ENCODE results near the gene BANP.

BANP gene

DNA sequence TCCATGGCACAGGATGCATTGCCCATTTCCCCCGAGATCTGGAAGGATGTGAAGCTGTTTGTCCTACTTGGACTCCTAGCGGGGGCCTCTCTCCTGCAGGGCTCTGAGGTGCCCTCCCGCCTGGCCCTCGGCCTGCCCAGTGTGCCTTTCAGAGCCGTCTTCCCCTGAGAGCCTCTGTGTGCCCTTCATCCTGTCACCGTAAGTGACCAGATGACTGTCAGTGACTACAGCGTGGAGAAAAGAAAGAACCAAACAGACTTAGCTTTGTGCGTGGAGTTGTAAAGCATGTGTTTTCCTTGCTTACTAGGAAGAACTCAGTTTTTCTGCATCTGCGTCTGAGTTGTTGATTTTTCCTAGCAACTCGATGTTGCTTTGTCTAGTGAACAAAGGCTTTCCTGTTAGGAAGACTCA, 56.1 kb downstream of the BANP start:
- no peaks in the 10 kb centered on the region for H3K27me3 ChIP-seq (ENCODE audit: control insufficient read depth, insufficient read depth, low read length)
- H3K9me3 ChIP-seq (ENCODE audit: control insufficient read depth, low read depth, low read length) = no peaks in the 10 kb centered on the region
- H3K27ac ChIP-seq (ENCODE audit: low read length) = no peak overlapping the region
- H3K4me3 ChIP-seq (ENCODE audit: low read length) = no peak overlapping the region
- H3K9ac ChIP-seq (ENCODE audit: low read length) = no peak overlapping the region
- H3K36me3 ChIP-seq (ENCODE audit: control insufficient read depth, low read depth, low read length) = peaks cover 11% of the 10 kb centered on the region
- H3K4me1 ChIP-seq (ENCODE audit: control insufficient read depth, low read depth, low read length) = peaks cover 11% of the 10 kb centered on the region

DNA sequence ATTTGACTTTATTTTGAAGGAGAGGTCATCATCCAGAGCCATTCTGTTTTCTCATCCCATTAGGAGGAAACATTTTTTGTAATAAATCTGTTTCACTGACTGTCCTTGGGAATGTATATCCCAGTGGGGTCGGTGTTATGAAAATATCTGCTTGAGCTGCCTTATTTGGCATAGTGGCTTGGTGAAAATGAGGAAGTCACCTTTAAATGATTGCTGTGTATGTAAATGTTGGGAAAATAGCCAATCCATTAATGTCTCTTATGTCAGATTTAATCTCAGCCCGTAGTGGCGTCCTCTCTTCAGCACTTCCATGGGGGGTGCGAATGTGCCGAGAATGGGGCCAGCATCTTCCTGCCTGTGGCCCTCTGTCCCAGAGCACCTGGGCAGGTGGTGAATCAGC, 57.6 kb downstream of the BANP start:
- no peaks in the 10 kb centered on the region for H3K27me3 ChIP-seq (ENCODE audit: control insufficient read depth, insufficient read depth, low read length)
- no peak overlapping the region for H3K9ac ChIP-seq (ENCODE audit: low read length)
- H3K9me3 ChIP-seq (ENCODE audit: control insufficient read depth, low read depth, low read length) = no peaks in the 10 kb centered on the region
- peaks cover 11% of the 10 kb centered on the region for H3K4me1 ChIP-seq (ENCODE audit: control insufficient read depth, low read depth, low read length)
- H3K4me3 ChIP-seq (ENCODE audit: low read length) = no peak overlapping the region
- H3K27ac ChIP-seq (ENCODE audit: low read length) = no peak overlapping the region
- peaks cover 11% of the 10 kb centered on the region for H3K36me3 ChIP-seq (ENCODE audit: control insufficient read depth, low read depth, low read length)

DNA sequence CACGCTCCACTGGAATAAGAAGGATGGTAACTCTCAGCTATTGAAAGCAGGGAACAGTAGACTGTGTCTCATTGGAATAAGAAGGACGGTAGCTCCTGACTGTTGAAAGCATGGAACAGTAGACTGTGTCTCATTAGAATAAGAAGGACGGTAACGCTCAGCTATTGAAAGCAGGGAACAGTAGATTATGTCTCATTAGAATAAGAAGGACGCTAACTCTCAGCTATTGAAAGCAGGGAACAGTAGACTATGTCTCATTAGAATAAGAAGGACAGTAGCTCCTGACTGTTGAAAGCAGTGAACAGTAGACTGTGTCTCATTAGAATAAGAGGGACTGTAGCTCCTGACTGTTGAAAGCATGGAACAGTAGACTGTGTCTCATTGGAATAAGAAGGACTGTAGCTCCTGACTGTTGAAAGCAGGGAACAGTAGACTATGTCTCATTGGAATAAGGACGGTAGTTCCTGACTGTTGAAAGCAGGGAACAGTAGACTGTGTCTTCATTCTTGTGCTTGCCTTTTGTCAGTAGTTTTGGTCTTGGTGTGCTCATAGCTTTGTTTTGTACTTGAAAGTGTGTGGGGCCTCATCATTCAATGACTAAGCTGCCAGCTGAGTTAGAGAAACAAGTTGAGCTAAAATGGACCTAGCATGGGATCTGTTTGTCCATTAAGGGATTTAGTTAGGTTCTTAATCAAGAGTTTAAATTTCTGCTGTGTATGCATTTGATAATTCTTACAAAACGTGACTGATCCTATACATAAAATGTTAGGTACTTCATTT, 58.5 kb downstream of the BANP start:
- peaks cover 11% of the 10 kb centered on the region for H3K36me3 ChIP-seq (ENCODE audit: control insufficient read depth, low read depth, low read length)
- H3K27me3 ChIP-seq (ENCODE audit: control insufficient read depth, insufficient read depth, low read length) = no peaks in the 10 kb centered on the region
- H3K4me3 ChIP-seq (ENCODE audit: low read length) = no peak overlapping the region
- H3K9me3 ChIP-seq (ENCODE audit: control insufficient read depth, low read depth, low read length) = no peaks in the 10 kb centered on the region
- H3K9ac ChIP-seq (ENCODE audit: low read length) = no peak overlapping the region
- H3K27ac ChIP-seq (ENCODE audit: low read length) = no peak overlapping the region
- peaks cover 11% of the 10 kb centered on the region for H3K4me1 ChIP-seq (ENCODE audit: control insufficient read depth, low read depth, low read length)

DNA sequence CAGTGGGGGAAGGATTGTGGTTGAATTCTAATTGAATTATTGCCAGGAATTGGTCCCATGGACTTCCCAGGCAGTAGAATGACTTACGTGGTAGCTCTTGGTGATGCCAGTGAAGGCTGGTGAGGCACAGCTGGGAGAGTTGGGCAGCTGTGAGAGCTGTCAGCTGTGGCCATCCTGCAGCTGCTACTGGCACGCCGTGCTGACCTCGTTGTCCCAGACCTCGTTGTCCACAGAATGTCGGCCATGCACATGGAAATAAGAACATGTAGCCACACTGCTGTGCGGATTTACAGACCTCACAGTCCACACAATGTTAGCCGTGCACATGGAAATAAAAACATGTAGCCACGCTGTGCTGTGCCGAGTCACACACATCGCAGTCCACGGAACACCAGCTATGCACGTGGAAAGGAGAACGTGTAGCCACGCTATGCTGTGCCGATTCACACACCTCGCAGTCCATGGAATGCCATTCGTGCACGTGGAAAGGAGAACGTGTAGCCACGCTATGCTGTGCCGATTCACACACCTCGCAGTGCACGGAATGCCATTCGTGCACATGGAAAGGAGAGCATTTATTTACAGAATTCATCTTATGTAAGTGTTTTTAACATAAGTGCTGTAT, 59.2 kb downstream of the BANP start:
- Histone ChIP-seq H3K4me1 (ENCODE audit: control insufficient read depth, low read depth, low read length) (peaks cover 11% of the 10 kb centered on the region), H3K9me3 (ENCODE audit: control insufficient read depth, low read depth, low read length) (no peaks in the 10 kb centered on the region), H3K9ac (ENCODE audit: low read length) (no peak overlapping the region), H3K4me3 (ENCODE audit: low read length) (no peak overlapping the region), H3K27ac (ENCODE audit: low read length) (no peak overlapping the region), H3K27me3 (ENCODE audit: control insufficient read depth, insufficient read depth, low read length) (no peaks in the 10 kb centered on the region), H3K36me3 (ENCODE audit: control insufficient read depth, low read depth, low read length) (peaks cover 11% of the 10 kb centered on the region)

DNA sequence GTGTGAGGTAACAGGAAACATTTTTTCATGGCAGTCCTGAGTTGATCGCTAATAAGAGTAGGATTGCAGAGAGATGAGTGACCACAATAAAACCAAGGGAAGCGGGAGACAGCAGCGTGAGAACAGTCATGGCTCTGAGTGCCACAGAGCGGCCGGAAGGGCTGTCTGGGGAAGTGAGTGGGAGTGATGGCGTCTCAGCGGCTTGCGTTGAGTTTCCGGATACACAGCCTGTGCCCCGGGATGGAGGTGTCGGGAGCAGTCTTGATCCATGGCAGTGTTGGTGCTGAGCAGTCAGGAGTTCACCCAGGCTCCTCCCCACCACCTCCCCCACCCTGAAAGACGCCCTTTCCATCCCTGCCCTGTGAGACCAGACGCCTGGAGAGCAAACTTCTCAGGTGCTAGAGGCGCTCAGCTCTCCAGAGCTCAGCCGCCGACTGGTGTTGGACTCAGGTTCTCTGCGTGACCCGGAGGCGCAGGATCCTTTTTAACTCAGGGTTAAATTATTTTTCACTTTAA, 59.8 kb downstream of the BANP start:
- Histone ChIP-seq H3K36me3 (ENCODE audit: control insufficient read depth, low read depth, low read length) (peaks cover 11% of the 10 kb centered on the region), H3K27me3 (ENCODE audit: control insufficient read depth, insufficient read depth, low read length) (no peaks in the 10 kb centered on the region), H3K9me3 (ENCODE audit: control insufficient read depth, low read depth, low read length) (no peaks in the 10 kb centered on the region), H3K4me3 (ENCODE audit: low read length) (no peak overlapping the region), H3K4me1 (ENCODE audit: control insufficient read depth, low read depth, low read length) (peaks cover 11% of the 10 kb centered on the region), H3K9ac (ENCODE audit: low read length) (no peak overlapping the region), H3K27ac (ENCODE audit: low read length) (no peak overlapping the region)

DNA sequence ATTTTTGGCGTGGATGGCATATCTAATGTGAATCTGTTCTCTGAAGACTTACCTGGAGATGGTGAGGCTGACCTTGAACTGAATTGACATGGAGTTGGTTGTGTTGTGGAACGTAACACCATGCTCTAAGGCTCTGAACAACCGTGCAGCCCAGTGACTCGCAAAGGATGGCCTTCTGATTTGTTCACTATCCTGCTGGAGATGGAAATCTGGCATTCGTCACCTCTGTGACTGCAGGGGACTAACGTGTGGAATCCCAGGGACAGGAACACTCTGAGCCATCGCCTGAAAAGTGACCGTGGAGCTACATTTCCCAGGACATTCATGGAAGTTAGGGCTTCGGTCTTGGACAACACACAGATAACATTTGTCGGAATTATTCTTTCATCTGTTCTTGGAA, 61.1 kb downstream of the BANP start:
- Histone ChIP-seq H3K4me3 (ENCODE audit: low read length) (no peak overlapping the region), H3K27ac (ENCODE audit: low read length) (no peak overlapping the region), H3K27me3 (ENCODE audit: control insufficient read depth, insufficient read depth, low read length) (no peaks in the 10 kb centered on the region), H3K36me3 (ENCODE audit: control insufficient read depth, low read depth, low read length) (peaks cover 11% of the 10 kb centered on the region), H3K9me3 (ENCODE audit: control insufficient read depth, low read depth, low read length) (no peaks in the 10 kb centered on the region), H3K4me1 (ENCODE audit: control insufficient read depth, low read depth, low read length) (peaks cover 11% of the 10 kb centered on the region), H3K9ac (ENCODE audit: low read length) (no peak overlapping the region)

DNA sequence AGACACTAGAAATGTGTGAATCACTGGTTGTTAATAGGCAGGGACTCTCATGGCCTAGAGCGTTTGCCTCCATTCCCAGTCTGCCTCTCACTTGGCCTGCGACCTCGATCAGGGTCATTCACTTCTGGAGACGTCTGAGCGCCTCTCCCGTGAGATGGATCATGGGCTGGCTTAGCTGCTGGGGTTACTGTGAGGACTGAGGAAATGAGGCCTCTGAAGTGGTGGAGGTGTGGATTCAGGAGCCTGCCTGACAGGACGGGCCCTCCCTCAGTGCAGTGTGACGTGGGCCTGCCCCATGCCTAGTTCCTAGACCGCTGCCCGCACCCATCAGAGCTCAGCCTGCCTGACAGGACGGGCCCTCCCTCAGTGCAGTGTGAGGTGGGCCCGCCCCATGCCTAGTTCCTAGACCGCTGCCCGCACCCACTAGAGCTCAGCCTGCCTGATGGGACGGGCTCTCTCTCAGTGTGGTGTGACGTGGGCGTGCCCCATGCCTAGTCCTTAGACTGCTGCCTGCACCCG, 61.9 kb downstream of the BANP start:
- Histone ChIP-seq H3K4me1 (ENCODE audit: control insufficient read depth, low read depth, low read length) (peaks cover 11% of the 10 kb centered on the region), H3K4me3 (ENCODE audit: low read length) (no peak overlapping the region), H3K36me3 (ENCODE audit: control insufficient read depth, low read depth, low read length) (peaks cover 7% of the 10 kb centered on the region), H3K9me3 (ENCODE audit: control insufficient read depth, low read depth, low read length) (no peaks in the 10 kb centered on the region), H3K27me3 (ENCODE audit: control insufficient read depth, insufficient read depth, low read length) (no peaks in the 10 kb centered on the region), H3K9ac (ENCODE audit: low read length) (no peak overlapping the region), H3K27ac (ENCODE audit: low read length) (no peak overlapping the region)

DNA sequence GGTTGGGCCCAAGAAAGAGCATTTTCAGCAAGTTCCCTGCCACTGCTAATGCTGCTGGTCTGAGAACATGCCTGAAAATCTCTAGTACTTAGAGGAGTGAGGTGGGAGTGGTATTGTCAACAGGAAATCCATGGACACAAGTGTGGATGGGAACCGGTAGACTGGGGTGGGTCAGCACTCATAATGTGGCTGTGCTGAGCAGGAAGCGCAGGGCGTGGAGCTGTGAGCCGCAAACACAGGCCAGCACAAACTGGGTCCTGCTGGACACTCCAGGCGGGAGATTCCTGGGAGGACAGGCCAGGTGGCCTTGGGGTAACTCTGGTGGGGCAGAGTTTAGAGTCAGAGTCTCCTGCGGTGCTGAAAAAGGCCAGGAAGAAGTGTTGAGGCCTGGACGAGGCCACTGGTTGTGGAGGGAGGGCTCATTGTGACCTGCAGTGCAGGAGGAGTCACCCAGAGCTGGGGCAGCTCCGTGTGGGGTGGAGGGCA, 62.6 kb downstream of the BANP start:
- H3K27ac ChIP-seq (ENCODE audit: low read length) = no peak overlapping the region
- H3K27me3 ChIP-seq (ENCODE audit: control insufficient read depth, insufficient read depth, low read length) = no peaks in the 10 kb centered on the region
- no peak overlapping the region for H3K4me3 ChIP-seq (ENCODE audit: low read length)
- peaks cover 4% of the 10 kb centered on the region for H3K36me3 ChIP-seq (ENCODE audit: control insufficient read depth, low read depth, low read length)
- peaks cover 7% of the 10 kb centered on the region for H3K4me1 ChIP-seq (ENCODE audit: control insufficient read depth, low read depth, low read length)
- H3K9ac ChIP-seq (ENCODE audit: low read length) = no peak overlapping the region
- no peaks in the 10 kb centered on the region for H3K9me3 ChIP-seq (ENCODE audit: control insufficient read depth, low read depth, low read length)

DNA sequence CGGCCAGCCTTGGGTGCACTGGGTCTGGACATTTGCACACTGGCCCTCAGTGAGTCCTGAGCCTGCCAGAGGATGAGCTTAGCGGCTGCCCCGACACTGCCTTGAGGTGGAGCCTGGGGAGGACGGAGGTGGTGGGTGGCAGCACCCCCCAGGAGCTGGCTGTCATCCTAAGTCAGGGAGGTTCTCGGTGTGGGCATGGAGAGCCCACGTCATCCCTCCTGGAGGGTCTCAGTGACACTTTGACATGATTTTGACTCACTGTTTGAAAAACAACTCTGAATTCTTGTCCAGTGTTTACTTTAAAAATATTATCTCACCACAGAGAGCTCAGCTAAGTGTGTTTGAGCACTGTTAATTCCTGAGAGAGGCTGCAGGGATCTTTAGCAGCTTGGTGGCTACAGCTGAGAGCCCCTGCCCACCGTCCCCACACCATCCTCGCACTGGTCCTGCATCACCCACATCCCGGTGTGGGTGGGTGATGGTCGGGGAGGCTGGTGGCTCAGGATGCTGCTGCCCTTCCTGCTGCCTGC, 63.1 kb downstream of the BANP start:
- Histone ChIP-seq H3K27ac (ENCODE audit: low read length) (no peak overlapping the region), H3K4me1 (ENCODE audit: control insufficient read depth, low read depth, low read length) (peaks cover 2% of the 10 kb centered on the region), H3K9me3 (ENCODE audit: control insufficient read depth, low read depth, low read length) (no peaks in the 10 kb centered on the region), H3K36me3 (ENCODE audit: control insufficient read depth, low read depth, low read length) (peaks cover 4% of the 10 kb centered on the region), H3K27me3 (ENCODE audit: control insufficient read depth, insufficient read depth, low read length) (no peaks in the 10 kb centered on the region), H3K4me3 (ENCODE audit: low read length) (no peak overlapping the region), H3K9ac (ENCODE audit: low read length) (no peak overlapping the region)

DNA sequence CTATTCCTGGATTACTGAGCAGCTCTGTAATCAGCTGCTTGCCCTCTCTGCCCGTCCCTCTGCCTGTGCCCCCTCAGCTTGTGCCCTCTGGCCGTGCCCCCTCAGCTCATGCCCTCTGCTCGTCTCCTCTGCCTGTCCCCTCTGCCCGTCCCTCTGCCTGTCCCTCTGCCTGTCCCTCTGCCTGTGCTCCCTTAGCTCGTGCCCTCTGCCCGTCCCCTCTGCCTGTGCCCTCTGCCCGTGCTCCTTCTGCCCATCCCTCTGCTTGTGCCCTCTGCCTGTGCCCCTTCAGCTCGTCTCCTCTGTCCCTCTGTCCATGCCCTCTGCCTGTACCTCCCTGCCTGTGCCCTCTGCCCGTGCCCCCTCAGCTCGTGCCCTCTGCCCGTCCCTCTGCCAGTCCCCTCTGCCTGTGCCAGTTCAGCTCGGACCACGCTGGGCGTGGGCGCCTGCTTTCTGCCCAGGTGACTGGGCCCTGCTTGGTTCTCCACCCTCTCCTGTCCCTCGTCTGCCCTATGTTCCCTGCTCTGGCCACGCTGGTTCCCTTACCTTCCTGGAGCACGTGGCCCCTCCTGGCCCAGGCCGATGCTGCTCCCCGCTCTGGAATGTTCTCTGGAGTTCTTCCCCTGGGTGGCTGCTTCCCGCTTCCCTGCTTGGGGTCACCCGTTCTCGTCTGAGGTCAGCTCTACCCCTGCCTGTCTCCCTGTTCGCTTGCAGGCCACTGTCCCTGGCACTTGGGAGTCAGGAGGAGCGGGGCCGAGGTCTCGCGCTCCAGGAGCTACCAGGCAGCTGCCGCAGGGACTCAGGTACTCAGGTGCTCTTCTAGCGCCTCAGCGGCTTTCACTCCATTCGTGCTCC, 63.9 kb downstream of the BANP start:
- Histone ChIP-seq H3K27me3 (ENCODE audit: control insufficient read depth, insufficient read depth, low read length) (no peaks in the 10 kb centered on the region), H3K27ac (ENCODE audit: low read length) (no peak overlapping the region), H3K9me3 (ENCODE audit: control insufficient read depth, low read depth, low read length) (no peaks in the 10 kb centered on the region), H3K4me1 (ENCODE audit: control insufficient read depth, low read depth, low read length) (no peaks in the 10 kb centered on the region), H3K36me3 (ENCODE audit: control insufficient read depth, low read depth, low read length) (peaks cover 4% of the 10 kb centered on the region), H3K9ac (ENCODE audit: low read length) (no peak overlapping the region), H3K4me3 (ENCODE audit: low read length) (no peak overlapping the region)

DNA sequence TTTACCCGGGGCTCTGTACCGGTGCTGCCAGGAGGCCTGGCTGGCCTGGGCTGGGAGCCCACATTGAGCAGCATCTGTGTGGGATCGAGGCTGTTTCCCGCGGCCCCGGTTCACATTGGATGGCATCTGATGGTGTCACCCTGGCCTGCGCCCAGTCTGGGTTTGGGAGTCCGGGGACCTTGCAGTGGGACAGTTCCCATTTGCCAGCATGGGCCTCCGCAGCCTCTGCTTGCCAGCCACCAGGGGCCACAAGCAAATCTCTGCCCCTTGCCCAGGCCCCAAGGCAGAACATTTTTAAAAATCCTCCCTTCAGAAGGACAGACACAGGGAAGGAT, 64.5 kb downstream of the BANP start:
- H3K9me3 ChIP-seq (ENCODE audit: control insufficient read depth, low read depth, low read length) = no peaks in the 10 kb centered on the region
- no peak overlapping the region for H3K9ac ChIP-seq (ENCODE audit: low read length)
- no peaks in the 10 kb centered on the region for H3K27me3 ChIP-seq (ENCODE audit: control insufficient read depth, insufficient read depth, low read length)
- H3K27ac ChIP-seq (ENCODE audit: low read length) = no peak overlapping the region
- peaks cover under 1% of the 10 kb centered on the region for H3K36me3 ChIP-seq (ENCODE audit: control insufficient read depth, low read depth, low read length)
- no peaks in the 10 kb centered on the region for H3K4me1 ChIP-seq (ENCODE audit: control insufficient read depth, low read depth, low read length)
- H3K4me3 ChIP-seq (ENCODE audit: low read length) = no peak overlapping the region
